K562 (cell line): ENCODE data around the gene DTNBP1. TPM values are rescaled to one million over a fixed set of nuclear protein-coding genes. Genes with fewer than 3 reads are reported as not detected.

Source experiments
- HIVEP1 ChIP-seq: fragments of 250-450 bp; sonication (Bioruptor Pico); IDR thresholded peaks from 2 replicates; pipeline ENCODE4 v1.4.0; 2020; ENCODE audit warnings: mild to moderate bottlenecking
- HOXB6 ChIP-seq: fragments of 250-450 bp; sonication (Bioruptor Pico); IDR thresholded peaks from 2 replicates; pipeline ENCODE4 v1.5.1; 2022; ENCODE audit warnings: mild to moderate bottlenecking, borderline replicate concordance
- JUND ChIP-seq, 2 experiments: IDR thresholded peaks; 2 replicates in 1 of 2; 3 replicates in 1 of 2; pipeline ENCODE4 v1.6.1; 2011; ENCODE audit warnings: borderline replicate concordance in 2 of 2, low read depth in 2 of 2, low read length in 2 of 2, improper control_type of control experiment in 1 of 2, missing biosample characterization in 1 of 2, missing genetic modification characterization in 1 of 2, missing genetic modification reagents in 1 of 2
- KAT2B ChIP-seq: IDR thresholded peaks from one replicate; pipeline ENCODE4 v1.6.1; 2012; ENCODE audit warnings: low read depth, mild to moderate bottlenecking, control low read depth, inconsistent platforms, low read length, moderate library complexity
- MAFF ChIP-seq: IDR thresholded peaks from 2 replicates; pipeline ENCODE4 v1.6.1; 2012; ENCODE audit warnings: low read length, improper control_type of control experiment
- MED1 ChIP-seq: sonication (generic); formaldehyde crosslinking; IDR thresholded peaks from 2 replicates; pipeline ENCODE4 v1.8.1; 2023; ENCODE audit warnings: missing genetic modification reagents, borderline replicate concordance
- SNRNP70 ChIP-seq: fragments of 200-400 bp; formaldehyde crosslinking; optimal IDR thresholded peaks from 2 replicates; pipeline ENCODE3; 2017; ENCODE audit warnings: low read depth, low read length
- ZC3H4 ChIP-seq: sonication (generic); formaldehyde crosslinking; IDR thresholded peaks from 2 replicates; pipeline ENCODE4 v1.9.0; 2021; ENCODE audit warnings: missing genetic modification reagents, borderline replicate concordance
- ZFP1 ChIP-seq: fragments of 450-650 bp; formaldehyde crosslinking; IDR thresholded peaks from 2 replicates; pipeline ENCODE4 v1.4.0; 2020; ENCODE audit warnings: mild to moderate bottlenecking, mixed read lengths
- ZNF239 ChIP-seq: fragments of 250-450 bp; sonication (Bioruptor Pico); IDR thresholded peaks from 2 replicates; pipeline ENCODE4 v1.4.0; 2020; ENCODE audit warnings: mild to moderate bottlenecking
- ZNF384 ChIP-seq: IDR thresholded peaks from 2 replicates; pipeline ENCODE4 v1.6.1; 2012; ENCODE audit warnings: low read depth, low read length, improper control_type of control experiment
- polyA plus RNA-seq, 8 experiments: library from polyadenylated mRNA; depleted of rRNA in 4 of 8; stranded (reverse) in 5 of 8; unstranded in 3 of 8; fragments of >200 nt; fragmentation: Nextera tagmentation in 2 of 8; fragmentation: Illumina TruSeq in 1 of 8; extraction: Ambion mirVana in 2 of 8; extraction: Trizol in 1 of 8; gene quantifications; 2 replicates each; pipeline versions ENCODE4 v1.2.1 to v1.2.3, GENCODE V29; 2011 to 2014; ENCODE audit warnings: inconsistent platforms in 1 of 8, missing spikeins in 1 of 8
- total RNA-seq, 7 experiments: library from RNA; depleted of rRNA in 6 of 7; stranded (reverse); fragments of >200 nt in 6 of 7; fragmentation: Illumina TruSeq in 2 of 7; extraction: Trizol in 2 of 7; gene quantifications; 2 replicates each; pipeline versions ENCODE4 v1.2.1 to v1.2.3, GENCODE V29; 2011 to 2021; ENCODE audit warnings: low replicate concordance in 1 of 7
- TF ChIP-seq, protein P1 (sequence below): sonication (generic); formaldehyde crosslinking; IDR thresholded peaks from 2 replicates; pipeline ENCODE4 v1.8.1; 2022; ENCODE audit warnings: missing genetic modification reagents
- TF ChIP-seq, protein P2 (sequence below): fragments of 250-450 bp; sonication (Bioruptor Pico); IDR thresholded peaks from 2 replicates; pipeline ENCODE4 v1.8.0; 2022; ENCODE audit warnings: moderate library complexity, mild to moderate bottlenecking, inconsistent platforms
- TF ChIP-seq, protein P3 (sequence below): fragments of 250-450 bp; sonication (Bioruptor Pico); IDR thresholded peaks from 2 replicates; pipeline ENCODE4 v1.5.0; 2021; ENCODE audit warnings: mild to moderate bottlenecking, moderate library complexity
- TF ChIP-seq, protein P4 (sequence below): fragments of 450-650 bp; formaldehyde crosslinking; IDR thresholded peaks from 2 replicates; pipeline ENCODE4 v1.4.0; 2020; ENCODE audit warnings: mild to moderate bottlenecking, mixed read lengths
- TF ChIP-seq, protein P5 (sequence below): fragments of 450-650 bp; formaldehyde crosslinking; IDR thresholded peaks from 2 replicates; pipeline ENCODE4 v1.4.0; 2020; ENCODE audit warnings: mild to moderate bottlenecking, moderate library complexity

DTNBP1 gene
- total and polyA plus RNA-seq, 9 of the 15 experiments (the other 6 are each of a cell fraction or from before 2014, with no cell fraction given), result 16.7 to 54.5 (median 21.4) TPM

DNA sequence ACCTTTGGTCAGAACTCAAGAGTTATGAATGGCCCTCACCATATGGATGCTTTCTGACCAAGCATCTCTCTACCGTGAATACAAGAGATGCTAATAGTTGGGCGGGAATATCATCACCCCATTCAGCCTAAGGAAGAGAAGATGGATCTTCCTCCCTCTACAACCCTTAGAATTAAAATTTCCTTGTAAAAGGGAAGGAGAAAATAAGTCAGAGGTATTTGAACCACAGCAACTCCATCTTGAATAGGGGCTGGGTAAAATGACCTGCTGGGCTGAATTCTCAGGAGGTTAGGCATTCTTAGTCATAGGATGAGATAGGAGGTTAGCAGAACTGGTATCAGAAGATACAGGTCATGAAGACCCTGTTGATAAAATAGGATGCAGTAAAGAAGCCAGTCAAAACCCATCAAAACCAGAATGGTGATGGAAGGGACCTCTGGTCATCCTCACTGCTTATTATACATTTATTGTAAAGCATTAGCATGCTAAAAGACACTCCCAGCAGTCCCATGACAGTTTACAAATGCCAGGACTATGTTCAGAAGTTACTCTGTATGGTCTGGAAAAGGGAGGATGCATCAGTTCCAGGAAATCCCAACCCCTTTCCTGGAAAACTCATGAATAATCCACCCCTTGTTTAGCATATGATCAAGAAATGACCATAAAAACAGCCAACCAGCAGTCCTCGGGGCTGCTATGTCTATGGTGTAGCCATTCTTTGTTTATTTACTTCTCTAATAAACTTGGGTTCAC, 101.2 kb downstream of the DTNBP1 start (continued):
- TF ChIP-seq ZNF384 (no peak), KAT2B (no peak), HOXB6 (CRISPR knock-in tag) (no peak), HIVEP1 (CRISPR knock-in tag) (0 out of 2 replicates have a peak, but pooled peaks have one; percentile 10), ZNF239 (CRISPR knock-in tag) (peak; percentile 34; the same call in 1 of the 2 replicates), JUND (IDR thresholded peaks at IDR 0.05; ENCODE audit: borderline replicate concordance, low read depth, low read length) (no peak), JUND (tag; IDR thresholded peaks at IDR 0.05; ENCODE audit: borderline replicate concordance, low read depth, low read length) (no peak), MED1 (no peak), ZFP1 (CRISPR knock-in tag) (no peak; the same call in 1 of the 2 replicates), ZC3H4 (CRISPR knock-in tag) (no peak), SNRNP70 (no peak), MAFF (no peak)
- TF ChIP-seq, protein P1, sequence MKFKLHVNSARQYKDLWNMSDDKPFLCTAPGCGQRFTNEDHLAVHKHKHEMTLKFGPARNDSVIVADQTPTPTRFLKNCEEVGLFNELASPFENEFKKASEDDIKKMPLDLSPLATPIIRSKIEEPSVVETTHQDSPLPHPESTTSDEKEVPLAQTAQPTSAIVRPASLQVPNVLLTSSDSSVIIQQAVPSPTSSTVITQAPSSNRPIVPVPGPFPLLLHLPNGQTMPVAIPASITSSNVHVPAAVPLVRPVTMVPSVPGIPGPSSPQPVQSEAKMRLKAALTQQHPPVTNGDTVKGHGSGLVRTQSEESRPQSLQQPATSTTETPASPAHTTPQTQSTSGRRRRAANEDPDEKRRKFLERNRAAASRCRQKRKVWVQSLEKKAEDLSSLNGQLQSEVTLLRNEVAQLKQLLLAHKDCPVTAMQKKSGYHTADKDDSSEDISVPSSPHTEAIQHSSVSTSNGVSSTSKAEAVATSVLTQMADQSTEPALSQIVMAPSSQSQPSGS, result no peak
- TF ChIP-seq, protein P2, sequence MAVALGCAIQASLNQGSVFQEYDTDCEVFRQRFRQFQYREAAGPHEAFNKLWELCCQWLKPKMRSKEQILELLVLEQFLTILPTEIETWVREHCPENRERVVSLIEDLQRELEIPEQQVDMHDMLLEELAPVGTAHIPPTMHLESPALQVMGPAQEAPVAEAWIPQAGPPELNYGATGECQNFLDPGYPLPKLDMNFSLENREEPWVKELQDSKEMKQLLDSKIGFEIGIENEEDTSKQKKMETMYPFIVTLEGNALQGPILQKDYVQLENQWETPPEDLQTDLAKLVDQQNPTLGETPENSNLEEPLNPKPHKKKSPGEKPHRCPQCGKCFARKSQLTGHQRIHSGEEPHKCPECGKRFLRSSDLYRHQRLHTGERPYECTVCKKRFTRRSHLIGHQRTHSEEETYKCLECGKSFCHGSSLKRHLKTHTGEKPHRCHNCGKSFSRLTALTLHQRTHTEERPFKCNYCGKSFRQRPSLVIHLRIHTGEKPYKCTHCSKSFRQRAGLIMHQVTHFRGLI (CRISPR knock-in tag), result peak; percentile 42; the same call in 1 of the 2 replicates
- TF ChIP-seq, protein P3, sequence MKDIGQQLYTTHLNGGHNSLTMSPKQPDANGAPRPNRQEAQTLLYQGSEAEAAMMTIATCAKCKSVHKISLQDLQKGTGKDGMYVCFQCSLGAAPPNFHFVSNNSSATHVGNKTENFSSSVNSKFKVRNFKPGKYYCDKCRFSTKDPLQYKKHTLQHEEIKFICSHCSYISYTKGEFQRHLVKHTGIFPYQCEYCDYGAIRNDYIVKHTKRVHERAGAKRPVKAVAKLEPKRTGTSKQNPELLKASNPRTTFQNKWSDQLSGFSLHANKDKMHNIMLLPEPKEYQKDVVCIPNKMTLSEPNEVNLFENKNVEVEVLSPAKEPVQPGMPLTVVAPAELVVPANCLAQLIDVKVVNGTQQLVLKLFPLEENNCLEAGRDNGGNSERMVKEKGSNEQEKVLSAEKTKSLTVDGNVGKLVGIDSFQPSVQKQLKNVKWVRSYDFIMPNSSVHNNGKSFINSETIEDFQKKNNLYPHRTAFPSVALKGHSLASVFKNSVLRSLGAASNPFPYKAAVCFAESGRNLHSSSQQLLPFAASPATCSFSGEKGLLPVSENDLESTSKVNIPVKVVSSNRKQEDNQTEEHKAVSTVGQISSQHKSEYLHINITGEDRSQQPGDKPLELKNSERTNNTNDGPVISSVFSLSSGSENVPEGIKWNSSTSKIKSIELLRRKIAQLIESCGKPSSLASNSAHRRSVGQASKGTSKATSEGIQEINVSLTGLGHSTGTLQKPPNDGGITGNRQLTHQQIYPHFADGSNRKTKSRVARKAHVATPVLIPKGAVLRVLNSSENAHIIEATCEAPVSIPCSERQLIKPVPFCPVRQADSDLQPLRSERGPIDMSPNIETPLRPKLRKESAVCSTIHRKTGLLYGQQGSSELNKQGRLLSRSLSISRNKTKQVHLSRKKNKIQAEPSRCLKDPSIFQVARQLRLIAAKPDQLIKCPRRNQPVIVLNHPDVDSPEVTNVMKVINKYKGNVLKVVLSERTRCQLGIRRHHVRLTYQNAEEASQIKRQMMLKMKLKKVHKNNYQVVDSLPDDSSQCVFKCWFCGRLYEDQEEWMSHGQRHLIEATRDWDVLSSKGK (CRISPR knock-in tag), result 0 out of 2 replicates have a peak, but pooled peaks have one; percentile 42
- TF ChIP-seq, protein P4, sequence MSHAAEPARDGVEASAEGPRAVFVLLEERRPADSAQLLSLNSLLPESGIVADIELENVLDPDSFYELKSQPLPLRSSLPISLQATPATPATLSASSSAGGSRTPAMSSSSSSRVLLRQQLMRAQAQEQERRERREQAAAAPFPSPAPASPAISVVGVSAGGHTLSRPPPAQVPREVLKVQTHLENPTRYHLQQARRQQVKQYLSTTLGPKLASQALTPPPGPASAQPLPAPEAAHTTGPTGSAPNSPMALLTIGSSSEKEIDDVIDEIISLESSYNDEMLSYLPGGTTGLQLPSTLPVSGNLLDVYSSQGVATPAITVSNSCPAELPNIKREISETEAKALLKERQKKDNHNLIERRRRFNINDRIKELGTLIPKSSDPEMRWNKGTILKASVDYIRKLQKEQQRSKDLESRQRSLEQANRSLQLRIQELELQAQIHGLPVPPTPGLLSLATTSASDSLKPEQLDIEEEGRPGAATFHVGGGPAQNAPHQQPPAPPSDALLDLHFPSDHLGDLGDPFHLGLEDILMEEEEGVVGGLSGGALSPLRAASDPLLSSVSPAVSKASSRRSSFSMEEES (CRISPR knock-in tag), result no peak
- TF ChIP-seq, protein P5, sequence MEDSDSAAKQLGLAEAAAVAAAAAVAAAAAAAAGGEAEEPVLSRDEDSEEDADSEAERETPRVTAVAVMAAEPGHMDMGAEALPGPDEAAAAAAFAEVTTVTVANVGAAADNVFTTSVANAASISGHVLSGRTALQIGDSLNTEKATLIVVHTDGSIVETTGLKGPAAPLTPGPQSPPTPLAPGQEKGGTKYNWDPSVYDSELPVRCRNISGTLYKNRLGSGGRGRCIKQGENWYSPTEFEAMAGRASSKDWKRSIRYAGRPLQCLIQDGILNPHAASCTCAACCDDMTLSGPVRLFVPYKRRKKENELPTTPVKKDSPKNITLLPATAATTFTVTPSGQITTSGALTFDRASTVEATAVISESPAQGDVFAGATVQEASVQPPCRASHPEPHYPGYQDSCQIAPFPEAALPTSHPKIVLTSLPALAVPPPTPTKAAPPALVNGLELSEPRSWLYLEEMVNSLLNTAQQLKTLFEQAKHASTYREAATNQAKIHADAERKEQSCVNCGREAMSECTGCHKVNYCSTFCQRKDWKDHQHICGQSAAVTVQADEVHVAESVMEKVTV (CRISPR knock-in tag), result 0 out of 2 replicates have a peak, but pooled peaks have one; percentile 7
